Osteocyte (in vitro differentiated cells): Measurements from ENCODE around the gene RYR2. TPM values are rescaled to one million over a fixed set of nuclear protein-coding genes. Genes with fewer than 3 reads are reported as not detected.

Source experiments
- DNase-seq: peaks from one replicate; pipeline ENCODE4 v3.0.0; 2021; ENCODE audit warnings: mixed read lengths; ENCODE audit not compliant: unreplicated experiment; ENCODE audit errors: extremely low spot score
- H3K27ac Mint-ChIP-seq: one replicate; pipeline ENCODE4 v1.8.0; 2021; ENCODE audit warnings: mild to moderate bottlenecking, mixed read lengths; ENCODE audit not compliant: unreplicated experiment
- H3K27me3 Mint-ChIP-seq: one replicate; pipeline ENCODE4 v1.8.0; 2021; ENCODE audit warnings: mixed read lengths; ENCODE audit not compliant: unreplicated experiment
- H3K36me3 Mint-ChIP-seq: one replicate; pipeline ENCODE4 v1.8.0; 2021; ENCODE audit warnings: mixed read lengths; ENCODE audit not compliant: unreplicated experiment
- H3K4me1 Mint-ChIP-seq: one replicate; pipeline ENCODE4 v1.8.0; 2021; ENCODE audit warnings: mixed read lengths; ENCODE audit not compliant: unreplicated experiment
- H3K4me3 Mint-ChIP-seq: one replicate; pipeline ENCODE4 v1.8.0; 2021; ENCODE audit warnings: mild to moderate bottlenecking, moderate library complexity, mixed read lengths; ENCODE audit not compliant: unreplicated experiment
- H3K9me3 Mint-ChIP-seq: one replicate; pipeline ENCODE4 v1.8.0; 2021; ENCODE audit warnings: mixed read lengths; ENCODE audit not compliant: unreplicated experiment
- total RNA-seq: library from RNA; stranded (reverse); gene quantifications from 2 replicates; pipeline ENCODE4 v1.2.1, GENCODE V29; 2021
- TF ChIP-seq, protein P1 (sequence below): fragments of 200-600 bp; sonication (generic); IDR thresholded peaks from 2 replicates; pipeline ENCODE4 v1.5.0; 2021; ENCODE audit warnings: antibody characterized with exemption, mild to moderate bottlenecking, moderate library complexity

The RYR2 gene
- total RNA-seq, 1 donor from 2014 or later: 0.03 TPM

- TF ChIP-seq, protein P1, sequence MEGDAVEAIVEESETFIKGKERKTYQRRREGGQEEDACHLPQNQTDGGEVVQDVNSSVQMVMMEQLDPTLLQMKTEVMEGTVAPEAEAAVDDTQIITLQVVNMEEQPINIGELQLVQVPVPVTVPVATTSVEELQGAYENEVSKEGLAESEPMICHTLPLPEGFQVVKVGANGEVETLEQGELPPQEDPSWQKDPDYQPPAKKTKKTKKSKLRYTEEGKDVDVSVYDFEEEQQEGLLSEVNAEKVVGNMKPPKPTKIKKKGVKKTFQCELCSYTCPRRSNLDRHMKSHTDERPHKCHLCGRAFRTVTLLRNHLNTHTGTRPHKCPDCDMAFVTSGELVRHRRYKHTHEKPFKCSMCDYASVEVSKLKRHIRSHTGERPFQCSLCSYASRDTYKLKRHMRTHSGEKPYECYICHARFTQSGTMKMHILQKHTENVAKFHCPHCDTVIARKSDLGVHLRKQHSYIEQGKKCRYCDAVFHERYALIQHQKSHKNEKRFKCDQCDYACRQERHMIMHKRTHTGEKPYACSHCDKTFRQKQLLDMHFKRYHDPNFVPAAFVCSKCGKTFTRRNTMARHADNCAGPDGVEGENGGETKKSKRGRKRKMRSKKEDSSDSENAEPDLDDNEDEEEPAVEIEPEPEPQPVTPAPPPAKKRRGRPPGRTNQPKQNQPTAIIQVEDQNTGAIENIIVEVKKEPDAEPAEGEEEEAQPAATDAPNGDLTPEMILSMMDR: no peak
Measured at GRCh38 chr1:237712082-237712481, 670.1 kb downstream of the RYR2 start.

DNA sequence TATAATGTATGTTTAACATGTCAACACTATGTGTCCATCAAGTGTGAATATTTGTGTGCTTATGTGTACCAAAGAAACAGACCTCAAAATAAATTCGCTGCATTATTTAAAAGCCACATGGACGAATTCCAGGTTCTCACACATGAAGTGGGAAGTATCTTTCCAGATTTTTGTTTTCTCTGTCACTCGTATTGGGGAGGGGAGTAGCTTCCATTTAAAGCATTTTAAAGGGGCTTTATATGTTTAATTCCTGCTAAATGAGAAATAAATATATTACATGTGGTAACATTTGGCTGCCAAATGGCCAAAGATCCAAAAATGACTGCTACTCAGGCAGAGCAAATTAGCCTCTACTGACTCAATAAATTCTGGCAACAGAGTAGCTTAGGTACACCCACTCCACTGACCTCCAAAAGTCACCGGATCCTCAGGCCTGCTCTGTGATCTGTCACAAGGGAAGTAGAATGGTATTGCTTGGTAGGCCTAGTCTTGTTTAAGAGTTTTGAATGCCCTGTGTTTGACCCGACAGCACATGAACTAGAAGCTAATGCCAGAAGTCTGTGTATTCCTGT lies 670.7 kb downstream of the RYR2 start:
- DNase-seq: no peak
- H3K27ac Mint-ChIP-seq: no peak overlapping the region
- H3K4me1 Mint-ChIP-seq: no peaks in the 10 kb centered on the region
- no peaks in the 10 kb centered on the region for H3K9me3 Mint-ChIP-seq
- H3K4me3 Mint-ChIP-seq: no peak overlapping the region
- H3K27me3 Mint-ChIP-seq: no peaks in the 10 kb centered on the region
- TF ChIP-seq, protein P1: no peak
- no peaks in the 10 kb centered on the region for H3K36me3 Mint-ChIP-seq

More at GRCh38 chr1:237712082-237712481, 670.1 kb downstream of the RYR2 start:
- no peak for DNase-seq
- H3K4me1 Mint-ChIP-seq: no peaks in the 10 kb centered on the region
- H3K36me3 Mint-ChIP-seq: no peaks in the 10 kb centered on the region
- no peaks in the 10 kb centered on the region for H3K9me3 Mint-ChIP-seq
- no peaks in the 10 kb centered on the region for H3K27me3 Mint-ChIP-seq
- H3K27ac Mint-ChIP-seq: no peak overlapping the region
- no peak overlapping the region for H3K4me3 Mint-ChIP-seq

DNA sequence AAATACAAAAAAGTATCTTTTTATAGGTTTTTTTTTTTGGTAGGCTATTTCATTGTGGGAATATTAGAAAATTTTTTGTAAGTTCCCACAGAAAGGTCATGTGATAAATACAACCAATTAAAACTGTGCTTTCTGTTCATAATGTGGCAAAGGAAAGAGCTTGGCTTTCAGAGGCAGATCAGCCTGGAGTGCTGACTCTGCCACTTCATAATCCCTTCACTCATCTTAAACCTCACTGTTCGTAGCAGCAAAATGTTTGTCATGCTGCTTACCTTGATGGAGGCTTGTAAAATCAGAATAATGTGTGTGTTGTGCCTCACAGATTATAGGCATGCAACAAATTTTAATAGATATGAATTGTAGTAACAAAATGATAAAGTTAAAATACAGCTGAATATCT lies 671.9 kb downstream of the RYR2 start:
- TF ChIP-seq, protein P1: no peak

GRCh38 chr1:237717106-237717505 lies 675.1 kb downstream of the RYR2 start:
- peaks cover 4% of the 10 kb centered on the region for H3K9me3 Mint-ChIP-seq
- no peak overlapping the region for H3K4me3 Mint-ChIP-seq
- TF ChIP-seq, protein P1: no peak
- H3K36me3 Mint-ChIP-seq: no peaks in the 10 kb centered on the region
- H3K4me1 Mint-ChIP-seq: no peaks in the 10 kb centered on the region
- no peak for DNase-seq
- H3K27me3 Mint-ChIP-seq: no peaks in the 10 kb centered on the region
- no peak overlapping the region for H3K27ac Mint-ChIP-seq

More for the DNA sequence above, 671.9 kb downstream of the RYR2 start:
- no peak for DNase-seq
- Mint-ChIP-seq H3K9me3 (no peaks in the 10 kb centered on the region), H3K36me3 (no peaks in the 10 kb centered on the region), H3K27ac (no peak overlapping the region), H3K4me1 (no peaks in the 10 kb centered on the region), H3K4me3 (no peak overlapping the region), H3K27me3 (no peaks in the 10 kb centered on the region)

DNA sequence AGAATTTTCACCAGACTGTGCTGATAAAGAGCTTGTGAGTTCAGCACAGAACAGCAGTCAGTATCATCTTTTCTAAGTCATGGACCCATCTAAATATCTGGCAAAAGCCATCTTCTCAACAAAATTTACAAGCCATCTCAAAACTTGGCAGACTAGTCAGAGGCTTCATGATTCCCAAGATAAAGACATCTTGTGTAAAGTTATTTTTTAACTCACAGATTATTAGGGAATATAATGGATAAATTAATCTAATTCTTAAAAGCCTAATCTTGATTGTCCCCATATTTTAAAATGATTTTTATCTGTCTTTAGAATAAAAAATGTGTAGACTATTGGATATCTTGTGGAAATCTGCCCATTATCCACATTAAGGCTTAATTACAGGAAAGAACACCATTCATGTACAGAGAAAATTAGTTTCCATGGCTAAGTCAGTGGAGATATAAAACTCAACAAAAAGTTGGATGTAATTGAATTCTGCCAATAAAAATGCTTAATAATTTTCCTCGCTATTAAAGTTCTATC lies 688.9 kb downstream of the RYR2 start:
- Mint-ChIP-seq H3K36me3 (no peaks in the 10 kb centered on the region), H3K27ac (no peak overlapping the region), H3K9me3 (no peaks in the 10 kb centered on the region), H3K4me3 (no peak overlapping the region), H3K4me1 (no peaks in the 10 kb centered on the region), H3K27me3 (no peaks in the 10 kb centered on the region)
- TF ChIP-seq, protein P1: no peak
- no peak for DNase-seq
